ENCODE measurements around the gene LZTS3. TPM values are rescaled to one million over a fixed set of nuclear protein-coding genes. Genes with fewer than 3 reads are reported as not detected.
A peak's percentile ranks its signal among the peaks of the same experiment; 100 is the strongest.

The LZTS3 gene
- total and polyA plus RNA-seq, 2 of the 13 experiments (the other 11 are each of a cell fraction or from before 2014, with no cell fraction given): 10.1 to 31.3 TPM

DNA sequence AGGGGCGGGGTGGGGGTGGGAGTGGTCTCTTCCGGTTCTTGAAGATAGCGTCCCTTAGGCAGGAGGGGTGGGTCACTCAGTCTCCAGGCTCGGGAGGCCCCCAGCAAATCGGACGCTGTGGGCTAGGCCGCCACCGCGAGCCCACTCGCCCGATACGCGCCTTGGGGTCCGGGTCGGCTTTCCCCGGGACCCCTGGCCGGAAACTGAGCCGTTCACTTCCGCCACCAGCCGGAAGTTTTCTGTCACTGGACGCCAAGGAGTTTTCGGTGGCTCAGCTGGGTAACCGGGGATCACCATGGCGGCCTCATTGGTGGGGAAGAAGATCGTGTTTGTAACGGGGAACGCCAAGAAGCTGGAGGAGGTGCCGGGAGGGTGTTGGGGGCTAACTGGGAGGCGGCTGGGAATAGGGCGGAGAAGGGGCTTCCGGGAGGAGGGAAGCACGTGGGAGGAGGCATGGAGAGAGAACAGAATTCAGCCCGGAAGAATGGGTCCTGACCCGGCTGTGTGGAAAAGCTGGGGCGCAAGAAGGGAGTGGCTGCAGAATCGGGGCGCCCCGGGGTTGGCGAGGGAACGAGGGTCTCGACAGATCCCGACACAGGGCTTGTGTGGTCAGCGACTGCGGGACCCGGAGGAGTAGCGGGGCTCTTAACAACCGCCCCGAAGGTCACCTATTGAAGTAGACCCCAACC, 36.1 kb upstream of the LZTS3 start, which contains the start of gene ITPA (continued):
- TF ChIP-seq, protein P1, sequence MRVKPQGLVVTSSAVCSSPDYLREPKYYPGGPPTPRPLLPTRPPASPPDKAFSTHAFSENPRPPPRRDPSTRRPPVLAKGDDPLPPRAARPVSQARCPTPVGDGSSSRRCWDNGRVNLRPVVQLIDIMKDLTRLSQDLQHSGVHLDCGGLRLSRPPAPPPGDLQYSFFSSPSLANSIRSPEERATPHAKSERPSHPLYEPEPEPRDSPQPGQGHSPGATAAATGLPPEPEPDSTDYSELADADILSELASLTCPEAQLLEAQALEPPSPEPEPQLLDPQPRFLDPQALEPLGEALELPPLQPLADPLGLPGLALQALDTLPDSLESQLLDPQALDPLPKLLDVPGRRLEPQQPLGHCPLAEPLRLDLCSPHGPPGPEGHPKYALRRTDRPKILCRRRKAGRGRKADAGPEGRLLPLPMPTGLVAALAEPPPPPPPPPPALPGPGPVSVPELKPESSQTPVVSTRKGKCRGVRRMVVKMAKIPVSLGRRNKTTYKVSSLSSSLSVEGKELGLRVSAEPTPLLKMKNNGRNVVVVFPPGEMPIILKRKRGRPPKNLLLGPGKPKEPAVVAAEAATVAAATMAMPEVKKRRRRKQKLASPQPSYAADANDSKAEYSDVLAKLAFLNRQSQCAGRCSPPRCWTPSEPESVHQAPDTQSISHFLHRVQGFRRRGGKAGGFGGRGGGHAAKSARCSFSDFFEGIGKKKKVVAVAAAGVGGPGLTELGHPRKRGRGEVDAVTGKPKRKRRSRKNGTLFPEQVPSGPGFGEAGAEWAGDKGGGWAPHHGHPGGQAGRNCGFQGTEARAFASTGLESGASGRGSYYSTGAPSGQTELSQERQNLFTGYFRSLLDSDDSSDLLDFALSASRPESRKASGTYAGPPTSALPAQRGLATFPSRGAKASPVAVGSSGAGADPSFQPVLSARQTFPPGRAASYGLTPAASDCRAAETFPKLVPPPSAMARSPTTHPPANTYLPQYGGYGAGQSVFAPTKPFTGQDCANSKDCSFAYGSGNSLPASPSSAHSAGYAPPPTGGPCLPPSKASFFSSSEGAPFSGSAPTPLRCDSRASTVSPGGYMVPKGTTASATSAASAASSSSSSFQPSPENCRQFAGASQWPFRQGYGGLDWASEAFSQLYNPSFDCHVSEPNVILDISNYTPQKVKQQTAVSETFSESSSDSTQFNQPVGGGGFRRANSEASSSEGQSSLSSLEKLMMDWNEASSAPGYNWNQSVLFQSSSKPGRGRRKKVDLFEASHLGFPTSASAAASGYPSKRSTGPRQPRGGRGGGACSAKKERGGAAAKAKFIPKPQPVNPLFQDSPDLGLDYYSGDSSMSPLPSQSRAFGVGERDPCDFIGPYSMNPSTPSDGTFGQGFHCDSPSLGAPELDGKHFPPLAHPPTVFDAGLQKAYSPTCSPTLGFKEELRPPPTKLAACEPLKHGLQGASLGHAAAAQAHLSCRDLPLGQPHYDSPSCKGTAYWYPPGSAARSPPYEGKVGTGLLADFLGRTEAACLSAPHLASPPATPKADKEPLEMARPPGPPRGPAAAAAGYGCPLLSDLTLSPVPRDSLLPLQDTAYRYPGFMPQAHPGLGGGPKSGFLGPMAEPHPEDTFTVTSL (CRISPR knock-in tag; IDR thresholded peaks at IDR 0.05; ENCODE audit: borderline replicate concordance): 0 out of 2 replicates have a peak, but pooled peaks have one; percentile 42
- TF ChIP-seq SMC3 (IDR thresholded peaks at IDR 0.05; ENCODE audit: low read length) (peak; percentile 5; the same call in 1 of the 2 replicates), CCDC6 (CRISPR knock-in tag; IDR thresholded peaks at IDR 0.05) (peak; percentile 70; the same call in 1 of the 2 replicates), ZNF761 (CRISPR knock-in tag; conservative IDR thresholded peaks at IDR 0.05) (peak; percentile 93; the same call in 1 of the 2 replicates), FLYWCH1 (CRISPR knock-in tag; IDR thresholded peaks at IDR 0.05) (no peak; the same call in 1 of the 2 replicates), PRMT3 (CRISPR knock-in tag; IDR thresholded peaks at IDR 0.05; ENCODE audit: borderline replicate concordance, low read depth) (no peak), IKZF4 (CRISPR knock-in tag; IDR thresholded peaks at IDR 0.05; ENCODE audit: borderline replicate concordance, low read depth, not compliant biosample characterization) (no peak), ARID2 (CRISPR knock-in tag; IDR thresholded peaks at IDR 0.05; ENCODE audit: borderline replicate concordance) (peak; percentile 77; the same call in 1 of the 2 replicates), ZNF160 (CRISPR knock-in tag; IDR thresholded peaks at IDR 0.05) (peak; percentile 83), ZNF431 (CRISPR knock-in tag; IDR thresholded peaks at IDR 0.05; ENCODE audit: borderline replicate concordance, low read depth) (0 out of 2 replicates have a peak, but pooled peaks have one; percentile 47), XBP1 (CRISPR knock-in tag; IDR thresholded peaks at IDR 0.05) (no peak)
- TF ChIP-seq, protein P2, sequence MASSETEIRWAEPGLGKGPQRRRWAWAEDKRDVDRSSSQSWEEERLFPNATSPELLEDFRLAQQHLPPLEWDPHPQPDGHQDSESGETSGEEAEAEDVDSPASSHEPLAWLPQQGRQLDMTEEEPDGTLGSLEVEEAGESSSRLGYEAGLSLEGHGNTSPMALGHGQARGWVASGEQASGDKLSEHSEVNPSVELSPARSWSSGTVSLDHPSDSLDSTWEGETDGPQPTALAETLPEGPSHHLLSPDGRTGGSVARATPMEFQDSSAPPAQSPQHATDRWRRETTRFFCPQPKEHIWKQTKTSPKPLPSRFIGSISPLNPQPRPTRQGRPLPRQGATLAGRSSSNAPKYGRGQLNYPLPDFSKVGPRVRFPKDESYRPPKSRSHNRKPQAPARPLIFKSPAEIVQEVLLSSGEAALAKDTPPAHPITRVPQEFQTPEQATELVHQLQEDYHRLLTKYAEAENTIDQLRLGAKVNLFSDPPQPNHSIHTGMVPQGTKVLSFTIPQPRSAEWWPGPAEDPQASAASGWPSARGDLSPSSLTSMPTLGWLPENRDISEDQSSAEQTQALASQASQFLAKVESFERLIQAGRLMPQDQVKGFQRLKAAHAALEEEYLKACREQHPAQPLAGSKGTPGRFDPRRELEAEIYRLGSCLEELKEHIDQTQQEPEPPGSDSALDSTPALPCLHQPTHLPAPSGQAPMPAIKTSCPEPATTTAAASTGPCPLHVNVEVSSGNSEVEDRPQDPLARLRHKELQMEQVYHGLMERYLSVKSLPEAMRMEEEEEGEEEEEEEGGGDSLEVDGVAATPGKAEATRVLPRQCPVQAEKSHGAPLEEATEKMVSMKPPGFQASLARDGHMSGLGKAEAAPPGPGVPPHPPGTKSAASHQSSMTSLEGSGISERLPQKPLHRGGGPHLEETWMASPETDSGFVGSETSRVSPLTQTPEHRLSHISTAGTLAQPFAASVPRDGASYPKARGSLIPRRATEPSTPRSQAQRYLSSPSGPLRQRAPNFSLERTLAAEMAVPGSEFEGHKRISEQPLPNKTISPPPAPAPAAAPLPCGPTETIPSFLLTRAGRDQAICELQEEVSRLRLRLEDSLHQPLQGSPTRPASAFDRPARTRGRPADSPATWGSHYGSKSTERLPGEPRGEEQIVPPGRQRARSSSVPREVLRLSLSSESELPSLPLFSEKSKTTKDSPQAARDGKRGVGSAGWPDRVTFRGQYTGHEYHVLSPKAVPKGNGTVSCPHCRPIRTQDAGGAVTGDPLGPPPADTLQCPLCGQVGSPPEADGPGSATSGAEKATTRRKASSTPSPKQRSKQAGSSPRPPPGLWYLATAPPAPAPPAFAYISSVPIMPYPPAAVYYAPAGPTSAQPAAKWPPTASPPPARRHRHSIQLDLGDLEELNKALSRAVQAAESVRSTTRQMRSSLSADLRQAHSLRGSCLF (CRISPR knock-in tag; IDR thresholded peaks at IDR 0.05; ENCODE audit: borderline replicate concordance): no peak
- TF ChIP-seq, protein P3, sequence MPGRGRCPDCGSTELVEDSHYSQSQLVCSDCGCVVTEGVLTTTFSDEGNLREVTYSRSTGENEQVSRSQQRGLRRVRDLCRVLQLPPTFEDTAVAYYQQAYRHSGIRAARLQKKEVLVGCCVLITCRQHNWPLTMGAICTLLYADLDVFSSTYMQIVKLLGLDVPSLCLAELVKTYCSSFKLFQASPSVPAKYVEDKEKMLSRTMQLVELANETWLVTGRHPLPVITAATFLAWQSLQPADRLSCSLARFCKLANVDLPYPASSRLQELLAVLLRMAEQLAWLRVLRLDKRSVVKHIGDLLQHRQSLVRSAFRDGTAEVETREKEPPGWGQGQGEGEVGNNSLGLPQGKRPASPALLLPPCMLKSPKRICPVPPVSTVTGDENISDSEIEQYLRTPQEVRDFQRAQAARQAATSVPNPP (CRISPR knock-in tag; IDR thresholded peaks at IDR 0.05): peak; percentile 64; the same call in 1 of the 2 replicates
